DLD1 (cell line): ENCODE measurements around the gene SHFL.

Source experiments
- in situ Hi-C: cut with HindIII; loops from 2 replicates; pipeline ENCODE4 v1.10.0; 2017; ENCODE audit warnings: low sequenced_read_pairs

Gene SHFL

DNA sequence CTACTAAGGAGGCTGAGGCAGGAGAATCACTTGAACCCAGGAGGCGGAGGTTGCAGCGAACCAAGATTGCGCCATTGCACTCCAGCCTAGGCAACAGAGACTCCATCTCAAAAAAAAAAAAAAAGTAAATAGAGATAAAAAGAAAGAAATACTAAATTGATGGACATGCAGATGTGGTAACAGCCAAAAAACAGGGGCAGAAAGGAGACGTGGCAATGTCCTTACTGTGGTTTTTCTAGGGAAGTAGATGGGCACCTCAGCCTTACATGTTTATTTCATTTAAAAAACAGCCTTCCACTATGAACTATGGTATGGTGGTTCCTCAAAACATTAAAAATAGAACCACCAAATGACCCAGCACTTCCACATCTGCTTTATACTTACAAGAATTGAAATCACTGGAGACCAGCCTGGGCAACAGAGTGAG is 40.1 kb downstream of the SHFL start:
- in situ Hi-C loops = no loop called here

DNA sequence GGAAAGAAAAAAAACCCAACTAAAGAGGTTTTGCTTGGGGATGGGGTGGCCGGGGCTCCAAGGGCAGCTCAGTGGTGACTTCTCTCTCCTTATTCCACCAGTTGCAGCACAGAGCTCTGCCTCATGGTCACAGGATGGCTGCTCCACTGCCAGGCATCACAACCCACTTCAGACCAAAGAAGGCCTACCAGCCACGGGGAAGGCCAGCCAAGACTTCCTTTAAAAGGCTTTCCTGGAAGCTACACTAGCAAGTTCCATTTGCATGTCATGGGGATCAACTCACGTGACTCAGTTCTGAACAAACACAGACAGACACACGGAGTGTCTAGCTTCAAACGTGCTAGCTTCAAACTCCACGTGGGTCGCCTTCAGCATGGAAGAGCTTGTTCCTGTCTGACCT is 46.8 kb downstream of the SHFL start:
- in situ Hi-C loops = no loop called here

DNA sequence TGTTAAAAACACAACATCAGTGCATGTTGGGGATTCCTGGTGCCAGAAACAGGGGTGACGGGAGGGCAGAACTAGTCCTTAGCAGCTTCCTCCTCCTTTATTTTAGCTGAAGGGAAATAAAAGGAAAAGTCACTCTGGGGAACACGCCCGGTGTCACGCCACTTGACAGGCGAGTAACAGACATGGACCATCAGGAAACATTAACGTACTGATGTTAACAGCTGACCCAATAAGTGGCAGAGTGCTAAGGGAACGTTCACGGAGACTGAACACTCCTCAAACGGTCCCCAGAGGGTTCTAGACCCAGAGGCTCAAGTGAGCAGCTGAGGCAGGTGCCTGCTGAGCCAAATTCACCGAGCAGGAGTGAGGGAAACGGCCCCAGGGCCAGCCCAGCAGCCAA is 47.5 kb downstream of the SHFL start:
- in situ Hi-C loops = no loop called here

DNA sequence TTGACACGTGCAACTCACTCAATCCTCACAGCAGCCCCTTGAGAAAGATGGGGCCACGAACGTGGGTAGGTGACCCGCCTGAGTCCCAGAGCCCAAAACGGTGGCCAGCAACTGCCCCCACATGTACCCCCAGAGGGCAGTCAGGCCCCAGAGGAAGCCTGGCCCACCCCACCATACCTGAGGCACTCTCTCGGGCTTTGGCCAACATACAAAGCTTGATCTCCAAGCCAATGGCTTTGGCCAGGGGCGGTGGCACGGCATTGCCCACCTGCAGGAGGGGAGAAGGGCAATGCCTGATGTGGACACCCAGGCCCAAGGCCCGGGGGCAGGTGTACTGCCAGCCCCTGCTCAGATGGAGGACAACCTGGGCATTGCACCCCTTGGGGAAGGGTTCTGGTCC is 47.9 kb downstream of the SHFL start:
- in situ Hi-C loops = no loop called here

DNA sequence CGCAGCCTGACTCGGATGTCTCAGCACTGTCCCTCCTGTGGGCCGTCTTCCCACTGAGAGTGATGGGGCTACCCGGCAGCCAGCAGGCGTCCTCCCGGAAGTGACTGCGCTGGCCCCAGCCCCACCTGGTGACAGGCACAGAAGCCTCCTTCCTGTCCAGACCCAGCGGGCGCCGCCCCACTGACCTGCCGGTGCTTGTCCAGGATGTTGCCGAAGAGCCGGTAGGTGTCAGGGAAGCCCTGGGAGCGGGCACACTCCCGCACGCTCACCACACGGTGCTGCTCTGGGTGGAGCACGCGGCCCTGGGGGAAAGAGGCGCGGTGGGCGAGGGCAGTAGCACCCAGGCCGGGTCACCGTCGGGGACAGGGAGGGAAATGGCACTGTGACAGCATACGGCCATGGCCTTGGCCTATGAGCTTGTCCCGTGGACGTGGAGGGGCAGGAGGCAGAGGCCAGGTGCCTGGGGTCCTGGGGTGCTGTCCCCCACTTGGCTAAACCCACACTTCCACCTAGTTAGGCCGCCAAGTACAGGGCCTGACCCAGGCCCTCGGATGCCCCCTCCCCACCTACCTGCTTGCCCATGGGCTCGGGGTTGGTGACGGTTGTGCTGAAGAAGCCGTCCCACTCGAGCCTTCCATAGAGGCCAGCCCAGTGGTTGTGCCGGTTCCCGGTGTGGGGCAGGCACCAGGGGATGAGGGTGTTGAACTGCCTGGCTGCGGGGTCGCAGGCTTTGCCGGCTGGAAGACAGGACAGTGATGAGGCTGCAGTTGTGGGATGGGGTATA is 49.6 kb downstream of the SHFL start:
- in situ Hi-C loops = no loop called here

DNA sequence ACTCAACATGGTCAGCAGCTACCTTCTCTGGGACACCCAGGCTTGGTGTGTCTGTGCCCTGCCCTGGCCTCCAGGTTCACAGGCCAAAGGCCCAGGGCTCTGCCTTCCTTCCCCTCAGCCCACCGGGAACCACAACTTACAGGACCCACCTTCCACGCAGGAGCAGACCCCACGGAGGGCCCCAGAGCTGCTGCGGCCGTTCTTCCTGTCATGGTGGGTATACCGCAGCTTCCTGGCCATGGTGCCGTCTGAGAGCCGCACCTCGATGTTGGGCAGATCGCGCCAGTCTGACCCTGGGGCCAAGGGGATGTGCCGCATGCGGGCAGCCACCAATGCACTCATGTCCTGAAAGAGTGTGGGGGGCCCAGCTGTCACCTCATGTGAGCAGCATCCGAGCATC is 50.8 kb downstream of the SHFL start:
- in situ Hi-C loops = no loop called here

DNA sequence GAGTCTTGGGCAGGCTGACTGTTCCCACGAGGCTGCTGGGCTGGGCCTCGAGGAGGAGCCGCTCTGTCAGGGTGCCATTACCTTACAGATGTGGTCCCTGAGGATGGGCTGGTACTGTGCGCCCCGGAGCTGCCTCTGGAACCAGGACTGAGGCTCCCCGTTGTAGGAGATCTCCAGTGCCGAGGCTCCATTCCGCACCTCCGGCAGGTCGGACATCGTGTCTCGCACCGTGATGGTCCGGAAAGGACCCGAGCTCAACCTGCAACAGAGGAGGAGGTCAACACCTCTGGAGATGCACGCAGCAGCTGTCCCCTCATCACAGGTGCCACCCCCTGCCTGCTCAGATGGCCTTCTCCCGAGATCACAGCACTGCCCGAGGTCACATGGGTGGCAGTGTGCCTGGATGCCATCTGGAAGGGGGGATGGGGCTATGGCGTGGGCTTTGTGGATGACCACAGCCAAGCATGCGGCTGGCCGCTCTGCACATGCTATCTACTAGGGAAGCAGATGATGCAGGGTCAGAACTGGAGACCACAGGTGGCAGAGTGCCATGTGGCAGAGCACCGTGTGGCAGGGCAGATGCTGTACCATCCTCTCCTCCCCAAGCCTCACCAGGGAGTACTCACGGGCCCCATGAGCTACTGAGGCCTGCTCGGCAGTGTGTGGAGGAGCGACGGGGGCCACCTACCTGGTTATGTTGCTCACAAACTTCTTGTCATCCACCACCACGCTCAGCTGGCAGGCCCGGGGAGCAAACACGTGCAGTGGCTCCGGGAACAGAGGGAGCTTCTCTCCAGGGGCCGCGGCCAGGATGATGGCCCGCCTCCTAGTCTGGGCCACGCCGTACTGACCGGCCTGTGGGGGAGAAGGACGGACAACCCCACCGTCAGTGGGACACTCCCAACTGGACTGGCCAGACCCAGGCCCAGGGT is 51.9 kb downstream of the SHFL start:
- in situ Hi-C loops = no loop called here

DNA sequence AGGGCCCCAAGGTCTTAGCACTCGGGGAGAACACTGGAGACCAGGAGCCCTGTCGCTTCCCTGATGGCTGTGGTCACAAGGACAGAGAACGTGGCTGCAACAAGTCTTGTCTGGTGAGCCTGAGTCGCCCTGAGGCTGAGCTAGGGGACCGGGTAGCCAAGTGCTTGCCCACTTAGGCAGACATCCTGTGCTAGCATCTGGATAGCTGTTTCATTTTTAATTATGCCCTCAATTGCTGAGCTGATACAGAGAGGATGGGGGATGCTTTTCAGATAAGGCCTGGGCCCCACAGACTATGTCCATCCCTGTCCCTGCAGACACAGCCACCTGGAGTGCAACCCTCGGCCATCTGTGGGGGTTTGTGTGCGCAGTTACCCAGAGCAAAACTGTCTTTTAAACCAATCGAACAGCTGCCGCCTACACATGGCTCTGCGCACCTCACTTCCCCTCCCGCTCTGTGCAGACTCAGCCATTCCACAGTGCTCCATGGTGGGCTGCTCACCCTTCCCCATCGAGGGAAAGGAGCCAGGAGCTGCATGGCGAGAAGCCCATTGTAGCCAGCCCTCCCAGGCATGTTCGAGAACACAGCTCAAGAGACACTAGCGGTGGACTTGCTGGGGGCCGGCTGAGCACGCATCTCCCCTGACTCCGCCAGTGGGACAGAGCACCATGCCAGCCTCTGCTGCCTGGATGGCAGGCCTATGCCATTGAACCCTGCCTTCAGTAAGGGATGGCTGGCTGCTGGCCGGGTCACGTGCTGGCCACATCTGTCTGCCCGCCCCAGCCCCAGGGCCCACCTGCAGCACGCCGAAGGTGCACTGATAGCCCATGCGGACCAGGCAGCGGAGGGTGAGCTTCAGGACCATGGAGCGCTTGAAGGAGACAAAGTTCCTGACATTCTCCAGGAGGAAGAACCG is 53.0 kb downstream of the SHFL start:
- in situ Hi-C loops = no loop called here

DNA sequence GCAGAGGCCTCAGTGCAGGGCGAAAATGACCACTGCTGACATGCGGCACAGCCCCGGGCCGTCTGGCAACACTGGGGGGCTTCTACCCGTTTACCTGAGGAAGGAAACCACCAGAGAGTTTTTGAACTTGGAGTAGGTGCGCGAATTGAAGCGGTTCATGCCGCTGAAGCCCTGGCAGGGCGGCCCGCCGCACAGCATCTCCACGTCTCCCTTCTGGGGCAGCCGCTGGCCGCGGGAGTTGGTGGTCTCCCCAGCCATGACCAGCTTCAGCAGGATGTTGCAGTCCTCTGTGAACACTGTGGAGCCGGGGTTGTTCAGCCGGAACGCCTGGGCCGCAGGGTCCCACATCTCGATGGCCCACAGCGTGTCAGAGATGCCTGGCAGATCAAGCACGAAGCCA is 53.8 kb downstream of the SHFL start:
- in situ Hi-C loops = no loop called here

DNA sequence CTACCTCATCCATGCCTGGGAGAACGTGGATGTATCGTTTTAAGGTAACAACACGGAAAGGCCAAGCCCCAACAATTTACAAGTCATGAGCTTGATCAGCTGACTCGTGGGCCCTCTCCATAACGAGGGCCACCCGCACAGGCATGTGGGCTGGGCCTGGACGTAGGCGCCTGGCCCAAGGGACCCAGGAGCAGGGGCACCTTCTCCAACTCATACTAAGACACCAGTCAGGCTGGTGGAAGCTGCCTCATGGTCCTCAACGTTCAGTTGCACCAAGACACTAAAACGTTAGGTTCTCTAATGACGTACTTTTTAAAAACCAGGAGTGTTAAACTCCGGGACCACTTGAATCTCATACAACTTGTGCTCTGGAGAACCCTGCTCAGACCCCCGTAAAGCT is 55.4 kb downstream of the SHFL start:
- in situ Hi-C loops = no loop called here

DNA sequence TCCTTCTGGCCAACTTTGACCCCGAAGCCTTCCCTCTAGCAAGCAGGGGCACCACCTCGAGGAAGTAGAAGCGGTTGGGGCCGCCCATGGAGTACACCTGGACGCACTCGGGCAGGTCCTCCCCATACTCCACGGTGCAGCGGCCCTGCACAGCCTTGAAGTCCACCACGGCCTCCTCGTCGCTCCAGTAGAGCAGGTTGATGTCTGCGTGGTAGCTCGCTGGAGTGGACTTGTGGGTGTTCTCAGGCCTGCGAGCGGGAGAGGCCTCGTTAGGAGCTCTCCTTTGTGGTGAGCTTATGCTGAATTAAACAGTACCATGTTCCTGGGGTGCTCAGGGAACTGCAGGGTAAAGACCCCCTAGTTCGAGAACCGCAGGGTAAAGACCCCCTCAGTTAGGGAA is 55.9 kb downstream of the SHFL start:
- in situ Hi-C loops = no loop called here
